ENCODE measurements around the gene LENG8.

Gene LENG8

DNA sequence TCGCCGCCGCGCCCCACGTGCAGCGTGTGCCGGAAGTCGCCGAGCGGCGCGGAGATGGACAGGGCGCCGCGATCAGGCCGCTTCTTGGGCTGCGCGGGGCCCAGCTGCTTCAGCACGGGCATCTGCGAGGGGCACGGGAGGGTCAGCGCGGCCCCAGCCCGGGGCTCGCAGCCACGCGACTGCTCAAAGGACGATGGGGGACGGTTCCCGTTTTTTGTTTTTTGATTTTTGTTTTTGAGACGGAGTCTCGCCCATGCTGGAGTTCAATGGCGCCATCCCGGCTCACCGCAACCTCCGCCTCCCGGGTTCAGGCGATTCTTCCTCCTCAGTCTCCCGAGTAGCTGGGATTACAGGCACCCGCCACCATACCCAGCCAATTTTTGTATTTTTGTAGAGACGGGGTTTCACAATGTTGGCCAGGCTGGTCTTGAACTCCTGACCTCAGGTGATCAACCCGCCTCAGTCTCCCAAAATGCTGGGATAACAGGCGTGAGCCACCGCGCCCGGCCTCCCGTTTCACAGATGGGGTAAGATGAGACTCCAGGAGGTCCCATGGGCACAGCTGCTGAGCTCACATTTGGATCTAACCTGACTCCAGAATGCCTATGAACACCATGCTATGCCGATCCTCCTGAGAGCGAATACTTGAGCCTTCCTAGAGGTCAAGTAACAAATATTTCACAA lies 16.6 kb downstream of the LENG8 start:
- TF ChIP-seq GATA3 (IDR thresholded peaks at IDR 0.05; ENCODE audit: low read depth, low read length) (no peak), GATA2 (IDR thresholded peaks at IDR 0.05; ENCODE audit: low read depth, low read length) (no peak)

GRCh38 chr19:54469496-54469934 lies 20.5 kb downstream of the LENG8 start:
- no peak for TF ChIP-seq GATA3 (IDR thresholded peaks at IDR 0.05; ENCODE audit: low read depth, low read length)
- no peak for TF ChIP-seq GATA2 (IDR thresholded peaks at IDR 0.05; ENCODE audit: low read depth, low read length)

DNA sequence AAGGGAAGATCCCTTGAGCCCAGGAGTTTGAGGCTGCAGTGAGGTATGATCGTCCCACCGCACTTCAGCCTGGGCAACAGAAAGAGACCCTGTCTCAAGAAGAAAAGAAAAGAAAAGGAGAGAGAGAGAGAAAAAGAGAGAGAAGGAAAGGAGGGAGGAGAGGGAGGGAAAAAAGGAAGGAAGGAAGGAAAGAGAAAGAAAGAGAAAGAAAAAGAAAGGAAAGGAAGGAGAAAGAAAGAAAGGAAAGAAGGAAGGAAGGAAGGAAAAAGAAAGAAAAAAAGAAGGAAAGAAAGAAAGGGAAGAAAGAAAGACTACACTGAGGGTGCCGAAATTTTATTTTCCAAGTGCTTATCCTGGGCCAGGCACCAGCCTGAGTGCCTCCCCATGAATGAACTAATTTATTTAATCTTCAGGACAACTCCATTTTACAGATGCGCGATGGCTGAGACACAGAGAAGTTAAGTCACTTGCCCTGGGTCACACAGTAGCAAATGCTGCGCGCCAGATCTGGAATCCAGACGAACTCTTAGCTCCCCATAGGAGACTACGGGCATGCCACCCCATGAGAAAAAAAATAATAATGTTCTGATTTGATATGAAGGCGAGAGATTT lies 21.4 kb downstream of the LENG8 start:
- TF ChIP-seq GATA3 (IDR thresholded peaks at IDR 0.05; ENCODE audit: low read depth, low read length) (no peak), GATA2 (IDR thresholded peaks at IDR 0.05; ENCODE audit: low read depth, low read length) (no peak)

DNA sequence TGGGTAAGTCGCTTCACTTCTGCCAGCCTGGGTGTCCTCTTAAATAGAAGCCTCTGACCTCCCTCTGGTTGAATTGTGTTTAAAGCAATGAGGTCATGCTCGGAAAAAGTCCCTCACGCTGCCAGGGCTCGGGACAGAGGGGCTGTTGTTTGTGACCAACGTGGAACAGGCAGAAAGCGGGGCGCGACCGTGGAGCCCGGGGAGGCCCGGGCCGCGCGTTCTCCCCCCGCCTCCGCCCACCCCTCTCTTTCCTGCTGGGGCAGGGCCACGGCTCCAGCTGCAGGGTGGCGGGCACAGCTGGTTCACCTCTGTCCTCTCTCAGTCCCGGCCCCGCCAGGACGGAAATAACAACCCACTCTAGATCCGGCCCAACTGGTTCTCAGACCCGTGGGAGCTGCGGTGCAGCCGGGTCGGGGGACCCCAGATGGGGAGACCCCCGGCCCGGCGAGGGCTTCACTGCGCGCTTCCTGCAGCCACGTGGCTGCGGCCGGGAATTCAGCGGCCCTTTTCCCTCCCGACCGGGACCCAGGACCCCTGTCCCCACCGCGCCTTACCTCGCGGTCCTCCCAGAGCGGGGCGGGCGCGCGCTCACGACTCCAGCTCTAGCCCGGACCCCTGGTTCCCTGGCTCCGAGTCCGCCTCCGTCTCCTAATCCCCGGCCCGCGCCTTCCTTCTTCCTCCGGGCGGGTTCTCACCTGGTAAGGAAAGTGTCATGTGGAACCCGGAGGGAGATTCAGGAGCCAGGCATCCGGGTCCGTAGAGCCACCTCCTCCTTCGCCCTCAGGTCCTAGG lies 22.2 kb downstream of the LENG8 start:
- TF ChIP-seq GATA3 (IDR thresholded peaks at IDR 0.05; ENCODE audit: low read depth, low read length) (no peak), GATA2 (IDR thresholded peaks at IDR 0.05; ENCODE audit: low read depth, low read length) (no peak)

GRCh38 chr19:54473071-54473891 lies 24.3 kb downstream of the LENG8 start, which contains the start of gene CDC42EP5:
TSS of gene CDC42EP5 (minus strand) at chr19:54473296. CDS start at chr19:54465547, 7,749 bp downstream.
- TF ChIP-seq GATA3 (IDR thresholded peaks at IDR 0.05; ENCODE audit: low read depth, low read length): no peak
- TF ChIP-seq GATA2 (IDR thresholded peaks at IDR 0.05; ENCODE audit: low read depth, low read length): no peak

- no peak for TF ChIP-seq GATA2 (IDR thresholded peaks at IDR 0.05; ENCODE audit: low read depth, low read length)
- no peak for TF ChIP-seq GATA3 (IDR thresholded peaks at IDR 0.05; ENCODE audit: low read depth, low read length)
These were observed 24.9 kb downstream of the LENG8 start for GRCh38 chr19:54473892-54474372.

DNA sequence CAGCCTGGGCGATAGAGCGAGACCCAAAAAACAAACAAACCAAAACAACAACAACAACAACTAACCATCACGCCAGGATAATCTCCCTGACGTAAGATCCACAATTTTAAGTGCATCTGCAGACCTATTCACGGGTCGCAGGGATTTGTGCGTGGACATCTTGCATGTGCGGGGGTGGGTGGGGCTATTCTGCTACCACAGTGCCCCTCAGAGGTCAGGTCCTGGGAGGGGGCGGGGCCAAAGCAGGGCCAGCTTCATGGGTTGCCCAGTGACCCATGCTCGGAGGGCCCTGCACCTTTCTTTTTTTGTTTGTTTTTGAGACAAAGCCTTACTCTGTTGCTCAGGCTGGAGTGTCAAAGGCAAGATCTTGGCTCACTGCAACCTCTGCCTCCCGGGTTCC lies 26.7 kb downstream of the LENG8 start:
- no peak for TF ChIP-seq GATA3 (IDR thresholded peaks at IDR 0.05; ENCODE audit: low read depth, low read length)
- TF ChIP-seq GATA2 (IDR thresholded peaks at IDR 0.05; ENCODE audit: low read depth, low read length): no peak

- TF ChIP-seq GATA3 (IDR thresholded peaks at IDR 0.05; ENCODE audit: low read depth, low read length): no peak
- TF ChIP-seq GATA2 (IDR thresholded peaks at IDR 0.05; ENCODE audit: low read depth, low read length): no peak
These were observed 28.7 kb downstream of the LENG8 start for GRCh38 chr19:54477650-54478049.

DNA sequence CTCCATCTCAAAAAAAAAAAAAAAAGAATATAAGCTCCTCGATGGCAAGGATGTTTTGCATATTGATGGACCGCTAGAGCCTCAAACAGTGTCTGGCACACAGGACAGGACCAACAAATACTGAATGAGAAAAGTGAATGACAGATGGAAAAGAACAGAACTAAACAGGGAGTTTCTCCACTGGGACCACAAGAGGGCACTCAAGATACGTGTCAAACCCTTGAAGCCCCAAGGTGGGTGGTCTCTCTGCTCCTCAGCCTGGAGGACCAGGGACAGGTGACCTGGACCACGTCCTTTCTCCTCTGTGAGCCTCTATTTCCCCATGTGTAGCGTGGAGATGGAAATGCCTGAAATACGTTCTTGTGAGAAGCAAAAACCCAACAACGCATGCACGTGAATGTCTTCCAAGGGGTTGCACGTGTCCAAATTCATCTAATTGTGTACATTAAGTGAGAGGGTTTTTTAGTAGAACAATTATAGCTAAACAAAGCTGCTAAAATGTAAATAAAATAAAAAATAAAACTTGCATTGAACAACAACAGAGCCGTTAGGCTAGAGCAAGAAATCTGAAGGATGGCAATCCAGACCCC lies 29.8 kb downstream of the LENG8 start:
- TF ChIP-seq GATA3 (IDR thresholded peaks at IDR 0.05; ENCODE audit: low read depth, low read length) (no peak), GATA2 (IDR thresholded peaks at IDR 0.05; ENCODE audit: low read depth, low read length) (no peak)

- TF ChIP-seq GATA3 (IDR thresholded peaks at IDR 0.05; ENCODE audit: low read depth, low read length) (no peak), GATA2 (IDR thresholded peaks at IDR 0.05; ENCODE audit: low read depth, low read length) (no peak)
These were observed 31.1 kb downstream of the LENG8 start for GRCh38 chr19:54480051-54480450.

GRCh38 chr19:54481326-54481930 lies 32.4 kb downstream of the LENG8 start:
- TF ChIP-seq GATA2 (IDR thresholded peaks at IDR 0.05; ENCODE audit: low read depth, low read length) (no peak), GATA3 (IDR thresholded peaks at IDR 0.05; ENCODE audit: low read depth, low read length) (no peak)

DNA sequence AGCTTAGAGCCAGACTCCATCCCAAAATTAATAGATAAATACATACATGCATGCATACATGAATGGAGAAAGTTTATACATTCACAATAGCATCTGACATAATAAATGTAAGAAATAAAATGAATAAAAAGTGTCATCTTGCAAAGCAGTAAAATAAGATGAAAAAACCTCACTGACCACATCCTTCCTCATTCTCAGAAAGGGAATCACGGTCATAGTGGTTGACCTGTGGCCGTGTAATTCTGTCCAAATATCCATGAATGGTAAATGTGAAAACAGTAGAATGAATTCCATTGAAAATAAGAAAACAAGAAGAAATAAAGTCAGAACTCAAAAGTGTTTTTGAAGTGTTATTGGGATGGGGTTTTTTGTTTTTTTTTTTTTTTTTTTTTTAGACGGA lies 33.9 kb downstream of the LENG8 start:
- TF ChIP-seq GATA3 (IDR thresholded peaks at IDR 0.05; ENCODE audit: low read depth, low read length): no peak
- TF ChIP-seq GATA2 (IDR thresholded peaks at IDR 0.05; ENCODE audit: low read depth, low read length): no peak

- no peak for TF ChIP-seq GATA3 (IDR thresholded peaks at IDR 0.05; ENCODE audit: low read depth, low read length)
These were observed 35.5 kb downstream of the LENG8 start for GRCh38 chr19:54484451-54484850.

All from SH-SY5Y (cell line).